Upper lobe of right lung (tissue), 1 donor: ENCODE measurements around the gene PDE4B. TPM values are rescaled to one million over a fixed set of nuclear protein-coding genes. Genes with fewer than 3 reads are reported as not detected.

Source experiments
- ATAC-seq: fragments of 200-7000 bp; cut with Tn5 transposase; one replicate; pipeline ENCODE4 v1.9.1; 2020; ENCODE audit warnings: mild to moderate bottlenecking, moderate library complexity
- DNase-seq: peaks from one replicate; pipeline ENCODE4 v3.0.0-alpha.2; 2020
- H3K27ac ChIP-seq: fragments of 200-600 bp; one replicate; pipeline ENCODE4 v1.8.0; 2022
- H3K27me3 ChIP-seq: fragments of 200-600 bp; one replicate; pipeline ENCODE4 v1.8.0; 2022; ENCODE audit warnings: mild to moderate bottlenecking
- H3K36me3 ChIP-seq: fragments of 200-600 bp; one replicate; pipeline ENCODE4 v1.8.0; 2022
- H3K4me1 ChIP-seq: fragments of 200-600 bp; one replicate; pipeline ENCODE4 v1.8.0; 2022
- H3K4me3 ChIP-seq: fragments of 200-600 bp; one replicate; pipeline ENCODE4 v1.8.0; 2022; ENCODE audit warnings: mild to moderate bottlenecking
- H3K9me3 ChIP-seq: fragments of 200-600 bp; one replicate; pipeline ENCODE4 v1.8.0; 2022
- intact Hi-C: fragments of 100-400 bp; cut with DNase I; formaldehyde crosslinking; loops from one replicate; pipeline ENCODE4 v1.11.0; 2022
- total RNA-seq: library from RNA; stranded (reverse); fragmentation: NEBNext Ultra II Directional; extraction: Animal tissue kit (Norgen Biotek cat#: 25700); gene quantifications from one replicate; pipeline ENCODE4 v1.2.1, GENCODE V29; 2021
- TF ChIP-seq, protein P1 (sequence below): fragments of 200-600 bp; IDR thresholded peaks from one replicate; pipeline ENCODE4 v1.8.0; 2022; ENCODE audit warnings: antibody characterized with exemption
- donor health status: DM: no; HTN: yes; CAD: no; lungs with severe emphysema.

The PDE4B gene
- total RNA-seq, 1 donor from 2014 or later, result 14.3 TPM

DNA sequence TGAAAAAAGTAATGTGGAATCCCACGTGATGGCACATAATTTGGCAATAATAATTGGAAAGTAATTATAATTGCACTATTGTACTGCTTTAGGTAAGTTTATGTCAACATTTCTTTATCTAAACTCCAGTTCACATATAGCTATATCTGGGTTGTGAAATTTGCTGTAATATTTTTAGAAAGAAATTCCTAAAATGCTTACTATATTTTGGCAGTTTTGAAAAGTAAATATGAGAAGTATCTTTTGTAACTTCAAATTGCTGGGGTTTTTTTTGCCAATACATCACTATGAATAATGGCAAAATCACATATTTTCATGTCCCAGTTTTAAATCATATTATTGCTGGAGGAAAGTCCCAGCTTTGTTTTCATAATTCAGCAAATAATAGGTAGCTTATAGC, 197.5 kb downstream of the PDE4B start:
- TF ChIP-seq, protein P1, sequence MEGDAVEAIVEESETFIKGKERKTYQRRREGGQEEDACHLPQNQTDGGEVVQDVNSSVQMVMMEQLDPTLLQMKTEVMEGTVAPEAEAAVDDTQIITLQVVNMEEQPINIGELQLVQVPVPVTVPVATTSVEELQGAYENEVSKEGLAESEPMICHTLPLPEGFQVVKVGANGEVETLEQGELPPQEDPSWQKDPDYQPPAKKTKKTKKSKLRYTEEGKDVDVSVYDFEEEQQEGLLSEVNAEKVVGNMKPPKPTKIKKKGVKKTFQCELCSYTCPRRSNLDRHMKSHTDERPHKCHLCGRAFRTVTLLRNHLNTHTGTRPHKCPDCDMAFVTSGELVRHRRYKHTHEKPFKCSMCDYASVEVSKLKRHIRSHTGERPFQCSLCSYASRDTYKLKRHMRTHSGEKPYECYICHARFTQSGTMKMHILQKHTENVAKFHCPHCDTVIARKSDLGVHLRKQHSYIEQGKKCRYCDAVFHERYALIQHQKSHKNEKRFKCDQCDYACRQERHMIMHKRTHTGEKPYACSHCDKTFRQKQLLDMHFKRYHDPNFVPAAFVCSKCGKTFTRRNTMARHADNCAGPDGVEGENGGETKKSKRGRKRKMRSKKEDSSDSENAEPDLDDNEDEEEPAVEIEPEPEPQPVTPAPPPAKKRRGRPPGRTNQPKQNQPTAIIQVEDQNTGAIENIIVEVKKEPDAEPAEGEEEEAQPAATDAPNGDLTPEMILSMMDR, result no peak
- H3K4me1 ChIP-seq, result no peaks in the 10 kb centered on the region
- intact Hi-C loops, result no loop called here
- no peaks in the 10 kb centered on the region for H3K36me3 ChIP-seq
- no peak overlapping the region for H3K27ac ChIP-seq
- DNase-seq (no peak), ATAC-seq (no peak)
- H3K27me3 ChIP-seq, result no peaks in the 10 kb centered on the region
- H3K4me3 ChIP-seq, result no peak overlapping the region
- no peaks in the 10 kb centered on the region for H3K9me3 ChIP-seq

DNA sequence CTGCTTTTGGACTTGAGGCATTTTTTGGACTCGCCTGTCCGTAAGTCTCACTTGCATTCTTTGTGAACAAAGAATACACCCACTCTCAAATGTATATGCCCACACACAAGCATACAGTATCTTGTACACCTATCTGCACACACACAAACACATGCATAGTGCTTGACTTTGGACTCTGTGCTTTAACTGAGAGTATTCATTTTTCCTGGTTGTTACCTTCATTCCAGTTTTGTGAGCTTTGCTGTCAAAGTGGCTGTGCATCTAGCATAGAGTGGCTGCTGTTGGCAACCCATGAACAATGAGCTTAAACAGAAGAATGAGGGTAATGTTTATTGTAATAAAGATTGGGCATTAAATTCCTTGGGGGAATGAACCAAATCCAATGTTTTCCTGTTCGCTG, 199.0 kb downstream of the PDE4B start:
- Histone ChIP-seq H3K9me3 (no peaks in the 10 kb centered on the region), H3K4me1 (no peaks in the 10 kb centered on the region), H3K27me3 (no peaks in the 10 kb centered on the region), H3K36me3 (no peaks in the 10 kb centered on the region), H3K27ac (no peak overlapping the region), H3K4me3 (no peak overlapping the region)
- TF ChIP-seq, protein P1, result no peak
- no peak for DNase-seq
- intact Hi-C loops, result no loop called here
- no peak for ATAC-seq

DNA sequence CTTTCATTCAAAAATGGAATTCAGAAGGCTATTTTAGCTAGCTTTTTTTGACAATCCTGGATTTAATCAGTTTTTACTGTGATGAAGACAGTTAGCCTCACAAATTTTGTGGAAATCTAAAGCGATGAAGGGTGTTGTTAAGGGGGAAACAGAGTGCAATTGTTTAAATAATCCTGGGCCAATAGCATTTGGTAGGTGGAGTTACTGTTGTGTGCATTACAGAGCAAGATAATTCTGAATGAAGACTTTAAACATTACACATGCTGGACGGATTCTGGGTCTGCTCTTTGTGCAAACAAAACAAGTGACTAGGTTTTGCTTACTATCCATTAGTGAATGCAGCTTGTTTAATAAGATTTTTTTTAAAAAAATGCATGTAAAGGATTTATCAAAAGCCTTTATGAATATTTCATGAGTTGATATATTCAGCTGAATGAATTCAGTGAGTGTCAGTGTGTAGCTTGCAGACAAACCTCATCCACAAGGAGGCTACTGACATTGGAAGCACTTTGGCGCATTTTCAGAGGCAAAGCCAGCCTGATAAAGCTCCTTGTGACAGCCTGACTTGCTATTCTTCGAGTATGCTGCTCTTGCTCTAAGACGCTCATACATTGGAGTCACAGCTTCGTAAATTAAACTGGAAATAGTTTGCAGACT, 199.6 kb downstream of the PDE4B start:
- ATAC-seq (no peak), DNase-seq (no peak)
- Histone ChIP-seq H3K27me3 (no peaks in the 10 kb centered on the region), H3K9me3 (no peaks in the 10 kb centered on the region), H3K4me1 (no peaks in the 10 kb centered on the region), H3K27ac (no peak overlapping the region), H3K4me3 (no peak overlapping the region), H3K36me3 (no peaks in the 10 kb centered on the region)
- intact Hi-C loops, result no loop called here
- TF ChIP-seq, protein P1, result no peak

DNA sequence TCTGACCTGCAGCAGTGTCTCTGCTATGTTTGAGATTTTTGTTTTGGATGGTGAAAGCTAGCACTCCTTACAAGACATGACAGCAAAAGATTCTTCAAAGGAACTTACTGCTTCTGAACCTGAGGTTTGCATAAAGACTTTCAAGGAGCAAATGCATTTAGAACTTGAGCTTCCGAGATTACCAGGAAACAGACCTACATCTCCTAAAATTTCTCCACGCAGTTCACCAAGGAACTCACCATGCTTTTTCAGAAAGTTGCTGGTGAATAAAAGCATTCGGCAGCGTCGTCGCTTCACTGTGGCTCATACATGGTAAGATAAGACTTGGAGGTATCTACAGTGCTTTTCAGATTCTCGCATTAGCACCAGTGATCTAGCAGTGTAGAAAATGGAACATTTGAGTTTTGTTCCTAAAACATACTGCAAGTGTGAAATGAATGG, 200.2 kb downstream of the PDE4B start:
- Histone ChIP-seq H3K9me3 (no peaks in the 10 kb centered on the region), H3K4me1 (no peaks in the 10 kb centered on the region), H3K27me3 (no peaks in the 10 kb centered on the region), H3K4me3 (no peak overlapping the region), H3K36me3 (no peaks in the 10 kb centered on the region), H3K27ac (no peak overlapping the region)
- TF ChIP-seq, protein P1, result no peak
- ATAC-seq, result no peak
- intact Hi-C loops, result no loop called here
- no peak for DNase-seq

DNA sequence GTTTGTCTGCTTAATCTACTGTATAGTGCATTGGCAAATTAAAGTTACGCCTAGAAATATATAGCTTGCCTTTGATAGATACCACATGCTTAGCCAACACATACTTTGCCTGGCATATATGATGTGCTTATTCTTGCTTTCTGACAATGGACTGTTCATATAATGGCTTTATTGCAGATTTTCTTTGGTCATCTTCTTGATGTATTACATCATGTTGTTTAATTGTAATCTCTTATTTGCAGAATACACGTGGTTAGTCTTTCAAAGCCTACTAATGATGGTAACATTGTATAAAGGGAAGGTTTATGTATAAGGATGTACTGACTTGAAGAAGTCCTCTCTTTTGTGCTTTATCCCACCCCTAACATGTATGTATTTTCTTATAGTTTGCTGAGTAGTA, 201.5 kb downstream of the PDE4B start:
- no peaks in the 10 kb centered on the region for H3K4me1 ChIP-seq
- no peaks in the 10 kb centered on the region for H3K27me3 ChIP-seq
- TF ChIP-seq, protein P1, result no peak
- no peak overlapping the region for H3K27ac ChIP-seq
- intact Hi-C loops, result no loop called here
- no peak overlapping the region for H3K4me3 ChIP-seq
- H3K36me3 ChIP-seq, result no peaks in the 10 kb centered on the region
- ATAC-seq (no peak), DNase-seq (no peak)
- no peaks in the 10 kb centered on the region for H3K9me3 ChIP-seq

DNA sequence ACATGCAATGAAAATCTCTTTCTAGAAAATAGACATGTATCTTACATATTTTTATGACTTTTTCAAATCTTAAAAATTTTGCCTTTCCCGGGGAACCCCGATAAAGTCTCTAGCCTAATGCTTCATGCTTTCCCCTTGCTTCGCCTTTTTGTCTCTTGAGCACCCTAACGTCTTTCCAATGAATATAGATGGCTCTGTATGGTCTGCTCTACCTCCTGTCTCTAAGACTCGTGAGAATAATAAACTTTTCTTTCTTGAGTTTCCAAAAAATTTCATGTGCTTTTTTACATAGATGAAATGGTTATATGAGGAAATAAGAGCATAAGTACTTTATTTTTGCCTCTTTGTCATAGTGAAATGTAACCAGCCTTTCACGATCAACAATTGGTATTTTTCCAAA, 202.6 kb downstream of the PDE4B start:
- no peaks in the 10 kb centered on the region for H3K36me3 ChIP-seq
- TF ChIP-seq, protein P1, result no peak
- no peak for ATAC-seq
- no peak overlapping the region for H3K27ac ChIP-seq
- H3K9me3 ChIP-seq, result no peaks in the 10 kb centered on the region
- intact Hi-C loops, result no loop called here
- no peak for DNase-seq
- H3K4me3 ChIP-seq, result no peak overlapping the region
- no peaks in the 10 kb centered on the region for H3K4me1 ChIP-seq
- H3K27me3 ChIP-seq, result no peaks in the 10 kb centered on the region
